GM23338 (cell line): ENCODE data around the gene NFATC3. TPM values are rescaled to one million over a fixed set of nuclear protein-coding genes. Genes with fewer than 3 reads are reported as not detected.

Source experiments
- ATAC-seq: fragments of 200-7000 bp; cut with Tn5 transposase; 3 replicates; pipeline ENCODE4 v1.9.1; 2020
- DNase-seq: peaks from one replicate; pipeline ENCODE4 v3.0.0-alpha.2; 2015; ENCODE audit warnings: low spot score
- H2AFZ ChIP-seq: fragments of 200-600 bp; sonication (generic); 2 replicates; pipeline ENCODE4 v1.8.0; 2016; ENCODE audit warnings: antibody characterized with exemption, mild to moderate bottlenecking, moderate library complexity
- H3F3A ChIP-seq: fragments of 200-600 bp; sonication (generic); replicated peaks from 2 replicates; pipeline ENCODE4 v1.8.0; 2017; ENCODE audit warnings: antibody characterized with exemption, mixed run types, low read depth
- H3K27ac ChIP-seq: fragments of 200-600 bp; sonication (generic); 2 replicates; pipeline ENCODE4 v1.6.1; 2016; ENCODE audit warnings: low read depth
- H3K27me3 ChIP-seq: fragments of 200-600 bp; sonication (generic); 2 replicates; pipeline ENCODE4 v1.8.0; 2016; ENCODE audit warnings: mild to moderate bottlenecking, mixed run types, moderate library complexity; ENCODE audit not compliant: insufficient read depth
- H3K36me3 ChIP-seq: fragments of 200-600 bp; sonication (generic); 2 replicates; pipeline ENCODE4 v1.8.0; 2016; ENCODE audit warnings: mild to moderate bottlenecking; ENCODE audit not compliant: insufficient read depth
- H3K4me1 ChIP-seq: fragments of 200-600 bp; sonication (generic); 2 replicates; pipeline ENCODE4 v1.8.0; 2016; ENCODE audit warnings: mild to moderate bottlenecking, moderate library complexity; ENCODE audit not compliant: insufficient read depth
- H3K4me2 ChIP-seq: fragments of 200-600 bp; sonication (generic); 2 replicates; pipeline ENCODE4 v1.7.1; 2017; ENCODE audit warnings: mixed run types
- H3K4me3 ChIP-seq: fragments of 200-600 bp; sonication (generic); 2 replicates; pipeline ENCODE4 v1.6.1; 2016; ENCODE audit warnings: mixed run types
- H3K79me2 ChIP-seq: fragments of 200-600 bp; sonication (generic); replicated peaks from 2 replicates; pipeline ENCODE4 v1.8.0; 2017; ENCODE audit warnings: mild to moderate bottlenecking; ENCODE audit not compliant: insufficient read depth
- H3K9me2 ChIP-seq: fragments of 200-600 bp; sonication (generic); 2 replicates; pipeline ENCODE4 v1.8.0; 2017; ENCODE audit not compliant: insufficient read depth
- H4K20me1 ChIP-seq: fragments of 200-600 bp; sonication (generic); replicated peaks from 2 replicates; pipeline ENCODE4 v1.8.0; 2017; ENCODE audit warnings: mild to moderate bottlenecking; ENCODE audit not compliant: insufficient read depth
- H3K27ac Mint-ChIP-seq: 2 replicates; pipeline ENCODE4 v1.8.0; 2020; ENCODE audit warnings: inconsistent platforms, mild to moderate bottlenecking, moderate library complexity, mixed read lengths
- H3K27me3 Mint-ChIP-seq: 3 replicates; pipeline ENCODE4 v1.8.0; 2022; ENCODE audit warnings: low read depth, mild to moderate bottlenecking, moderate library complexity, mixed read lengths, inconsistent platforms; ENCODE audit not compliant: insufficient read depth, poor library complexity
- H3K36me3 Mint-ChIP-seq: 3 replicates; pipeline ENCODE4 v1.8.0; 2021; ENCODE audit warnings: low read depth, mild to moderate bottlenecking, inconsistent platforms, moderate library complexity, mixed read lengths
- H3K4me1 Mint-ChIP-seq: 3 replicates; pipeline ENCODE4 v1.8.0; 2020; ENCODE audit warnings: mild to moderate bottlenecking, inconsistent platforms, mixed read lengths
- H3K4me3 Mint-ChIP-seq: 3 replicates; pipeline ENCODE4 v1.8.0; 2021; ENCODE audit warnings: moderate library complexity, mild to moderate bottlenecking, inconsistent platforms, mixed read lengths
- H3K9me3 Mint-ChIP-seq: 3 replicates; pipeline ENCODE4 v1.8.0; 2020; ENCODE audit warnings: moderate library complexity, mild to moderate bottlenecking, inconsistent platforms, mixed read lengths
- CREB1 ChIP-seq: fragments of 250-450 bp; sonication (Bioruptor Pico); IDR thresholded peaks from 2 replicates; pipeline ENCODE4 v1.5.0; 2020; ENCODE audit warnings: low read depth, mild to moderate bottlenecking, moderate library complexity
- ETS1 ChIP-seq: IDR thresholded peaks from 2 replicates; pipeline ENCODE4 v1.6.1; 2016; ENCODE audit warnings: antibody characterized with exemption
- EZH2 ChIP-seq: fragments of 200-600 bp; sonication (generic); IDR thresholded peaks from one replicate; pipeline ENCODE4 v1.8.0; 2017; ENCODE audit warnings: antibody characterized with exemption, mild to moderate bottlenecking, low read depth; ENCODE audit not compliant: unreplicated experiment
- EZH2phosphoT487 ChIP-seq: fragments of 200-600 bp; sonication (generic); IDR thresholded peaks from one replicate; pipeline ENCODE4 v1.8.1; 2018; ENCODE audit warnings: antibody characterized with exemption; ENCODE audit not compliant: unreplicated experiment
- JUNB ChIP-seq: IDR thresholded peaks from one replicate; pipeline ENCODE4 v1.6.1; 2016; ENCODE audit warnings: antibody characterized with exemption; ENCODE audit not compliant: unreplicated experiment
- NANOG ChIP-seq: IDR thresholded peaks from 2 replicates; pipeline ENCODE4 v1.6.1; 2016; ENCODE audit warnings: antibody characterized with exemption, borderline replicate concordance
- POLR2AphosphoS5 ChIP-seq: IDR thresholded peaks from 2 replicates; pipeline ENCODE4 v1.6.1; 2016; ENCODE audit warnings: antibody characterized with exemption, low read depth
- STAT1 ChIP-seq: IDR thresholded peaks from one replicate; pipeline ENCODE4 v1.6.1; 2016; ENCODE audit warnings: antibody characterized with exemption; ENCODE audit not compliant: unreplicated experiment
- ZNF114 ChIP-seq: fragments of 250-450 bp; sonication (Bioruptor Pico); IDR thresholded peaks from 2 replicates; pipeline ENCODE4 v1.5.0; 2020; ENCODE audit warnings: mild to moderate bottlenecking, moderate library complexity
- ZNF331 ChIP-seq: fragments of 250-450 bp; sonication (Bioruptor Pico); IDR thresholded peaks from 2 replicates; pipeline ENCODE4 v1.5.0; 2020; ENCODE audit warnings: low read depth, mild to moderate bottlenecking, moderate library complexity
- polyA plus RNA-seq: library from polyadenylated mRNA; unstranded; fragments of >200 nt; fragmentation: Nextera tagmentation; extraction: Ambion mirVana; gene quantifications from 2 replicates; pipeline ENCODE4 v1.2.1, GENCODE V29; 2016
- total RNA-seq: library from RNA; depleted of rRNA; stranded (reverse); fragments of >200 nt; shearing (Covaris generic); gene quantifications from 2 replicates; pipeline ENCODE4 v1.2.3, GENCODE V29; 2014
- TF ChIP-seq, protein P1 (sequence below): IDR thresholded peaks from one replicate; pipeline ENCODE4 v1.6.1; 2018; ENCODE audit warnings: antibody characterized with exemption; ENCODE audit not compliant: unreplicated experiment
- TF ChIP-seq, protein P2 (sequence below), 2 experiments: fragments of 200-600 bp in 1 of 2; sonication (generic) in 1 of 2; conservative IDR thresholded peaks; 2 replicates each; pipeline versions ENCODE4 v1.5.1 to v1.6.1; 2016 to 2017; ENCODE audit warnings: antibody characterized with exemption in 2 of 2, low read depth in 2 of 2, mild to moderate bottlenecking in 2 of 2, moderate library complexity in 1 of 2
- TF ChIP-seq, protein P3 (sequence below): fragments of 250-450 bp; sonication (Bioruptor Pico); IDR thresholded peaks from 2 replicates; pipeline ENCODE4 v1.5.0; 2020; ENCODE audit warnings: mild to moderate bottlenecking, moderate library complexity

NFATC3 gene
- total and polyA plus RNA-seq, 2 experiments from 2014 or later, result 9.2 to 40.9 TPM

DNA sequence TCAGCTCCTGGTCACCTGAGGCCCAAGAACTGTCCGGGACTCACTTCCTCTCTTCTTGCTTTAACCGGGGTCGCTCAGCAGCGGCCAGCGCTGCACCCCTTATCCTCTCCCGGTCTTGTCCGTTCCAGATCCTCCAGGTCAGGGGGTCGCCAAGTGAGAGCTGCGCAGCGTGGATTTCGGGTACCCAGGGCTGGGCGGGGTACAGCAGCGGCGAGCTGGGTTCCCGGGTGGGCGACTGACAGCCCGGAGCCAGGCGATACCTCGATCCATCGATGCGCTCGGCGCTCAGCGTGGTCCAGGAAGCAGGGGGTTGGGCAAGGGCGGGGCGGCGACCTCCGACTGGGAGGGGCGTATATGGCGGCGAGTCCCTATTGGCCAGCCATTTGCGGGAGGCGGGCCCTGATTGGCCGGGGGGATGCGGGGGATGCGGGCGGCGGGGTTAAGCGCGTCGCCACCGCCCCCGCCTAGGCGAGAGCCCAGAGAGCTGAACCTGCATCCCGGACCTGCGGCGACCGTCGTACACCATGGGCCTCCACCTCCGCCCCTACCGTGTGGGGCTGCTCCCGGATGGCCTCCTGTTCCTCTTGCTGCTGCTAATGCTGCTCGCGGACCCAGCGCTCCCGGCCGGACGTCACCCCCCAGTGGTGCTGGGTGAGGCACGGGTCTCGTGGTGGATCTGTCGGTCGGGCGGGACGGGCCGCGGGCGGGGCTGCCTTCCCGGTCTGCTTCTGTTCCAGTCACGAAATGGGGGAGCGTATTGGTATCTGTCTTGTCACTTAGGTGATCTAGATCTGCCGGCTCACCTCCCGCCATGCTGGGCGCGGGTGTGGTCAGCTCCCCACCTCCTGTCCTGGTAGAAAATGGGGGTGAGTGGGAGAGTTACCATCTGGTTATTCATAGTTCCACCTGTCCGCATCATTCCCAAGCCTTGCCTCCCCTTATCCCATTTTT, 160.0 kb downstream of the NFATC3 start, which contains the start of gene PLA2G15:
PLA2G15 (plus strand) TSS at position 471 of the 951 bp plus-strand sequence; CDS start at position 525, 54 bp downstream.
- Histone ChIP-seq H3K4me3 (peak within 1 kb of the TSS; percentile 95), H3K36me3 (no peaks in the 10 kb centered on the region), H3K79me2 (no peaks in the 10 kb centered on the region), H4K20me1 (no peaks in the 10 kb centered on the region; the same call in 1 of the 2 replicates), H3K27me3 (peaks cover 9% of the 10 kb centered on the region; the same call in 1 of the 2 replicates), H2AFZ (peak within 1 kb of the TSS; percentile 97), H3K9me2 (no peaks in the 10 kb centered on the region), H3K4me2 (peak within 1 kb of the TSS; percentile 96), H3K4me1 (no peaks in the 10 kb centered on the region; the same call in 1 of the 2 replicates), H3K27ac (no peak within 1 kb of the TSS), H3F3A (no peaks in the 10 kb centered on the region)
- TF ChIP-seq, protein P1, sequence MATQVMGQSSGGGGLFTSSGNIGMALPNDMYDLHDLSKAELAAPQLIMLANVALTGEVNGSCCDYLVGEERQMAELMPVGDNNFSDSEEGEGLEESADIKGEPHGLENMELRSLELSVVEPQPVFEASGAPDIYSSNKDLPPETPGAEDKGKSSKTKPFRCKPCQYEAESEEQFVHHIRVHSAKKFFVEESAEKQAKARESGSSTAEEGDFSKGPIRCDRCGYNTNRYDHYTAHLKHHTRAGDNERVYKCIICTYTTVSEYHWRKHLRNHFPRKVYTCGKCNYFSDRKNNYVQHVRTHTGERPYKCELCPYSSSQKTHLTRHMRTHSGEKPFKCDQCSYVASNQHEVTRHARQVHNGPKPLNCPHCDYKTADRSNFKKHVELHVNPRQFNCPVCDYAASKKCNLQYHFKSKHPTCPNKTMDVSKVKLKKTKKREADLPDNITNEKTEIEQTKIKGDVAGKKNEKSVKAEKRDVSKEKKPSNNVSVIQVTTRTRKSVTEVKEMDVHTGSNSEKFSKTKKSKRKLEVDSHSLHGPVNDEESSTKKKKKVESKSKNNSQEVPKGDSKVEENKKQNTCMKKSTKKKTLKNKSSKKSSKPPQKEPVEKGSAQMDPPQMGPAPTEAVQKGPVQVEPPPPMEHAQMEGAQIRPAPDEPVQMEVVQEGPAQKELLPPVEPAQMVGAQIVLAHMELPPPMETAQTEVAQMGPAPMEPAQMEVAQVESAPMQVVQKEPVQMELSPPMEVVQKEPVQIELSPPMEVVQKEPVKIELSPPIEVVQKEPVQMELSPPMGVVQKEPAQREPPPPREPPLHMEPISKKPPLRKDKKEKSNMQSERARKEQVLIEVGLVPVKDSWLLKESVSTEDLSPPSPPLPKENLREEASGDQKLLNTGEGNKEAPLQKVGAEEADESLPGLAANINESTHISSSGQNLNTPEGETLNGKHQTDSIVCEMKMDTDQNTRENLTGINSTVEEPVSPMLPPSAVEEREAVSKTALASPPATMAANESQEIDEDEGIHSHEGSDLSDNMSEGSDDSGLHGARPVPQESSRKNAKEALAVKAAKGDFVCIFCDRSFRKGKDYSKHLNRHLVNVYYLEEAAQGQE, result no peak
- TF ChIP-seq STAT1 (no peak), EZH2 (no peak), EZH2phosphoT487 (no peak), ZNF331 (CRISPR knock-in tag) (no peak), CREB1 (peak; percentile 74), ZNF114 (CRISPR knock-in tag) (no peak), ETS1 (no peak), JUNB (no peak), NANOG (no peak), POLR2AphosphoS5 (peak; percentile 88)
- TF ChIP-seq, protein P2, sequence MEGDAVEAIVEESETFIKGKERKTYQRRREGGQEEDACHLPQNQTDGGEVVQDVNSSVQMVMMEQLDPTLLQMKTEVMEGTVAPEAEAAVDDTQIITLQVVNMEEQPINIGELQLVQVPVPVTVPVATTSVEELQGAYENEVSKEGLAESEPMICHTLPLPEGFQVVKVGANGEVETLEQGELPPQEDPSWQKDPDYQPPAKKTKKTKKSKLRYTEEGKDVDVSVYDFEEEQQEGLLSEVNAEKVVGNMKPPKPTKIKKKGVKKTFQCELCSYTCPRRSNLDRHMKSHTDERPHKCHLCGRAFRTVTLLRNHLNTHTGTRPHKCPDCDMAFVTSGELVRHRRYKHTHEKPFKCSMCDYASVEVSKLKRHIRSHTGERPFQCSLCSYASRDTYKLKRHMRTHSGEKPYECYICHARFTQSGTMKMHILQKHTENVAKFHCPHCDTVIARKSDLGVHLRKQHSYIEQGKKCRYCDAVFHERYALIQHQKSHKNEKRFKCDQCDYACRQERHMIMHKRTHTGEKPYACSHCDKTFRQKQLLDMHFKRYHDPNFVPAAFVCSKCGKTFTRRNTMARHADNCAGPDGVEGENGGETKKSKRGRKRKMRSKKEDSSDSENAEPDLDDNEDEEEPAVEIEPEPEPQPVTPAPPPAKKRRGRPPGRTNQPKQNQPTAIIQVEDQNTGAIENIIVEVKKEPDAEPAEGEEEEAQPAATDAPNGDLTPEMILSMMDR (conservative IDR thresholded peaks at IDR 0.05; ENCODE audit: low read depth in 2 of 2), result no peak
- TF ChIP-seq, protein P3, sequence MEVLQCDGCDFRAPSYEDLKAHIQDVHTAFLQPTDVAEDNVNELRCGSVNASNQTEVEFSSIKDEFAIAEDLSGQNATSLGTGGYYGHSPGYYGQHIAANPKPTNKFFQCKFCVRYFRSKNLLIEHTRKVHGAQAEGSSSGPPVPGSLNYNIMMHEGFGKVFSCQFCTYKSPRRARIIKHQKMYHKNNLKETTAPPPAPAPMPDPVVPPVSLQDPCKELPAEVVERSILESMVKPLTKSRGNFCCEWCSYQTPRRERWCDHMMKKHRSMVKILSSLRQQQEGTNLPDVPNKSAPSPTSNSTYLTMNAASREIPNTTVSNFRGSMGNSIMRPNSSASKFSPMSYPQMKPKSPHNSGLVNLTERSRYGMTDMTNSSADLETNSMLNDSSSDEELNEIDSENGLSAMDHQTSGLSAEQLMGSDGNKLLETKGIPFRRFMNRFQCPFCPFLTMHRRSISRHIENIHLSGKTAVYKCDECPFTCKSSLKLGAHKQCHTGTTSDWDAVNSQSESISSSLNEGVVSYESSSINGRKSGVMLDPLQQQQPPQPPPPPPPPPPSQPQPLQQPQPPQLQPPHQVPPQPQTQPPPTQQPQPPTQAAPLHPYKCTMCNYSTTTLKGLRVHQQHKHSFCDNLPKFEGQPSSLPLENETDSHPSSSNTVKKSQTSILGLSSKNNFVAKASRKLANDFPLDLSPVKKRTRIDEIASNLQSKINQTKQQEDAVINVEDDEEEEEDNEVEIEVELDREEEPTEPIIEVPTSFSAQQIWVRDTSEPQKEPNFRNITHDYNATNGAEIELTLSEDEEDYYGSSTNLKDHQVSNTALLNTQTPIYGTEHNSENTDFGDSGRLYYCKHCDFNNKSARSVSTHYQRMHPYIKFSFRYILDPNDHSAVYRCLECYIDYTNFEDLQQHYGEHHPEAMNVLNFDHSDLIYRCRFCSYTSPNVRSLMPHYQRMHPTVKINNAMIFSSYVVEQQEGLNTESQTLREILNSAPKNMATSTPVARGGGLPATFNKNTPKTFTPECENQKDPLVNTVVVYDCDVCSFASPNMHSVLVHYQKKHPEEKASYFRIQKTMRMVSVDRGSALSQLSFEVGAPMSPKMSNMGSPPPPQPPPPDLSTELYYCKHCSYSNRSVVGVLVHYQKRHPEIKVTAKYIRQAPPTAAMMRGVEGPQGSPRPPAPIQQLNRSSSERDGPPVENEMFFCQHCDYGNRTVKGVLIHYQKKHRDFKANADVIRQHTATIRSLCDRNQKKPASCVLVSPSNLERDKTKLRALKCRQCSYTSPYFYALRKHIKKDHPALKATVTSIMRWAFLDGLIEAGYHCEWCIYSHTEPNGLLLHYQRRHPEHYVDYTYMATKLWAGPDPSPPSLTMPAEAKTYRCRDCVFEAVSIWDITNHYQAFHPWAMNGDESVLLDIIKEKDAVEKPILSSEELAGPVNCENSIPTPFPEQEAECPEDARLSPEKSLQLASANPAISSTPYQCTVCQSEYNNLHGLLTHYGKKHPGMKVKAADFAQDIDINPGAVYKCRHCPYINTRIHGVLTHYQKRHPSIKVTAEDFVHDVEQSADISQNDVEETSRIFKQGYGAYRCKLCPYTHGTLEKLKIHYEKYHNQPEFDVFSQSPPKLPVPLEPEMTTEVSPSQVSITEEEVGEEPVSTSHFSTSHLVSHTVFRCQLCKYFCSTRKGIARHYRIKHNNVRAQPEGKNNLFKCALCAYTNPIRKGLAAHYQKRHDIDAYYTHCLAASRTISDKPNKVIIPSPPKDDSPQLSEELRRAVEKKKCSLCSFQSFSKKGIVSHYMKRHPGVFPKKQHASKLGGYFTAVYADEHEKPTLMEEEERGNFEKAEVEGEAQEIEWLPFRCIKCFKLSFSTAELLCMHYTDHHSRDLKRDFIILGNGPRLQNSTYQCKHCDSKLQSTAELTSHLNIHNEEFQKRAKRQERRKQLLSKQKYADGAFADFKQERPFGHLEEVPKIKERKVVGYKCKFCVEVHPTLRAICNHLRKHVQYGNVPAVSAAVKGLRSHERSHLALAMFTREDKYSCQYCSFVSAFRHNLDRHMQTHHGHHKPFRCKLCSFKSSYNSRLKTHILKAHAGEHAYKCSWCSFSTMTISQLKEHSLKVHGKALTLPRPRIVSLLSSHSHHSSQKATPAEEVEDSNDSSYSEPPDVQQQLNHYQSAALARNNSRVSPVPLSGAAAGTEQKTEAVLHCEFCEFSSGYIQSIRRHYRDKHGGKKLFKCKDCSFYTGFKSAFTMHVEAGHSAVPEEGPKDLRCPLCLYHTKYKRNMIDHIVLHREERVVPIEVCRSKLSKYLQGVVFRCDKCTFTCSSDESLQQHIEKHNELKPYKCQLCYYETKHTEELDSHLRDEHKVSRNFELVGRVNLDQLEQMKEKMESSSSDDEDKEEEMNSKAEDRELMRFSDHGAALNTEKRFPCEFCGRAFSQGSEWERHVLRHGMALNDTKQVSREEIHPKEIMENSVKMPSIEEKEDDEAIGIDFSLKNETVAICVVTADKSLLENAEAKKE, result no peak
- H3K4me1 Mint-ChIP-seq, result 0 out of 3 replicates have a peak, but pooled peaks cover 4% of the 10 kb centered on the region
- H3K4me3 Mint-ChIP-seq, result peak within 1 kb of the TSS; percentile 96
- no peaks in the 10 kb centered on the region for H3K9me3 Mint-ChIP-seq
- H3K27me3 Mint-ChIP-seq, result peaks cover 31% of the 10 kb centered on the region
- no peak within 1 kb of the TSS for H3K27ac Mint-ChIP-seq
- no peaks in the 10 kb centered on the region for H3K36me3 Mint-ChIP-seq
- DNase-seq (peak; percentile 97), ATAC-seq (peak; percentile 95)
